ENCODE results near the gene RTN4RL1.
"Not testable (repeated sequence)": the region's sequence is repeated elsewhere in the genome, so short reads cannot be mapped to it uniquely, and the experiment has no call there.

The RTN4RL1 gene

DNA sequence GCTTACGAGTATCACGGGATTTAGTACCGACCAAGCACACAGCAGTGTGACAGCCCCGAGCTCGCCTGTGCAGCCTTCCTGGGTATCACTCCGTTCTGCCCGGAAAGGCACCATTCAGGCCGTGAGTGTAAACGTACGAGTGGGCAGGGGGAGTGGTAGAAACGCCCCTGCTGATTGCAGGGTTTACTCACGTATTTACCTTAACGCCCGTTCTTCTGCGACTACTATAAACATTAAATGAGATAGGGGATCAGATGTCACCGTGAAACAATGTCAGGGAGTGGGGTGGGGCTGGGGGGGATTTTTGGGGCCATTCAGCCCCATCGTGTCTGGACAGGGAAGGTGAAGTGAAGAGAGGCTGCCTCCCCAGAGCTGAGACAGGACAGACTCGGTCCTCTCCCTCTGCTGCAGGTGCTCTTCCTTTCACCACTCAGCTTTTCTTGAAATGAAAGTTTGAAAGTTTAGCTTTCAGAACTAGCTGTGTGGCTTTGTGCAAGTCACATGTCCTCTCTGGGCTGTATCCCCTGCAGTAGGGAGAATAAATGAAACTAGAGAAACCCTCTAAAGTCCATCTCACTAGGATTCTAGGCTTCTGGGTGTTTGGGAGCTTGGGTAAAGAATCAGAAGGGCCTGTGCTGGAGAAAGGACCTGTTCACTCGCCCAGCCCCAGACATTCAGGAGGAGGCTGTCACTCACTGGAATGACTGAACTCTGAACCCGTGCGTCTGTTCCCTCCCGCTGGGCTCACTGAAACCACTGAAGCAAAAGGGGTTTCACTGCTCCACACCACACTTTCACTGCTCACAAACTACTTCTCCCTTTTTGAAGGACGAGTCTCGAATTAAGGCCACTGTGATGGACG, 128.7 kb downstream of the RTN4RL1 start:
- DNase-seq (ENCODE audit: low read depth), result no peak

DNA sequence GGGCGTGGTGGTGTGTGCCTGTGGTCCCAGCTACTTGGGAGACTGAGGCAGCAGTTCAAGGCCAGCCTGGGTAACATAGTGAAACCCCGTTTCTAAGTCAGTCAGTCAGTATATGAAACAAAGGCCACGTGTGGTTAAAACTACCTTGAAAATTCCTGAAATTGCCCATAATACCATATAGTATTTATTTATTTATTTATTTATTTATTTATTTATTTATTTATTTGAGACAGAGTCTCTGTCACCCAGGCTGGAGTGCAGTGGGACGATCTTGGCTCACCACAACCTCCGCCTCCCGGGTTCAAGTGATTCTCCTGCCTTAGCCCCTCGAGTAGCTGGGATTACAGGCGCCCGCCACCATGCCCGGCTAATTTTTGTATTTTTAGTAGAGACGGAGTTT, 129.7 kb downstream of the RTN4RL1 start:
- DNase-seq (ENCODE audit: low read depth), result not testable (repeated sequence)

DNA sequence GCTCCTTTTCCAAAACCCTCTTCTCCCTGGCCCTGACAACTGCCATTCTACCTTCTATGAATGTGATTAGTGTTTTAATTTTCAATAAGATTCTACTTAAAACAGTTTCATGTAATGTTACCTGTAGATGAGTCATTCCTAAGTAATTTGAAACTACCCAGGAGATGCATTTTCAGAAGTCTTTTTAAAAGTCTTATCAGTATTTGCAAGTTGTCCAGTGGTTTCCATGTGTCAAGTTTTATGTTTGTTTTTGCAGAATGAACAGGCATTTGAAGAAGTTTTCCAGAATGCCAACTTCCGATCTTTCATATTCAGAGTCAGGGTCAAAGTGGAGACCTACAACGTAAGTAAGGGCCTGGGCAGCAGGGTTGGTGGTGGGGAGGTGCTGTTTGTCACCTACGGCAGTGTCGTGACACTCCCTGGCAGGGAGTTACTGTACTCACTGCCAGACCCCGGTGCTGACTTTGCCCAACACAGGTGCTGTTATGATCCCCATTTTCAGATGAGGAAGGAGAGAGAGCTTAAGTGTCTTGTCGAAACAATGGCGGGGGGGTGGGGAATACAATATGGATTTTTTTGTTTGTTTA, 130.3 kb downstream of the RTN4RL1 start:
- no peak for DNase-seq (ENCODE audit: low read depth)

DNA sequence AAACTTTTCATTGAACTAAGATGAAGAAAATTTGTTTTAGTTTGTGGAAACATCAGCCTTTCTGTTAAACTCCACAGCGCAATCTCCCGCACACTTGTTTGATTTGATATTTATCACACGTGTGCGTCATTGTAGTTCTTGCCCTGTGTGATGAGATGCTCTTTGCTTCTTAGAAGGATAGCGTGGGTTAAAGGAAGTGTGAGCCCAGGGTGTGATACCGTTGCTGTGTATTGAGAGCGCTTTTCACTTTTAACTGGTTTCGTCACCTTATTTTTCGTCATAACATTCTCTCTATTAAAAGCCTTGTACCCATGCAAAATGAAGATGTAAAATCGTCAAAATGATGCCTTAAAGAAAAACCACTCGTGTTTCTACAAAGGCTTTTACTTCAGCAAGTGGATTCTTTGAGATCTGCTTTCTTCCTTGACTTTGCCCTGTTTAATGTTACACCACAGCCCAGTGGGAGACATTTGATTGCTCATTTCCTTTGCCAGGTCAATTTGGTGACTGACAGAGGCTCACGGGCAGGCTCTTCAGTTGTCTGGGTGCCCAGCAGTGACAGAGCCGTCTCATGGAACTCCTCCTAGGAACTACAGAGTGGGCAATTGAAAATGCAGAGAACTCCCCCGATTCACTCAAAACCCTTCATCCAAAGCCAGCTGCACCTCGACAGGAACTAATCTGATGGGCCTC, 134.2 kb downstream of the RTN4RL1 start:
- DNase-seq (ENCODE audit: low read depth), result no peak

DNA sequence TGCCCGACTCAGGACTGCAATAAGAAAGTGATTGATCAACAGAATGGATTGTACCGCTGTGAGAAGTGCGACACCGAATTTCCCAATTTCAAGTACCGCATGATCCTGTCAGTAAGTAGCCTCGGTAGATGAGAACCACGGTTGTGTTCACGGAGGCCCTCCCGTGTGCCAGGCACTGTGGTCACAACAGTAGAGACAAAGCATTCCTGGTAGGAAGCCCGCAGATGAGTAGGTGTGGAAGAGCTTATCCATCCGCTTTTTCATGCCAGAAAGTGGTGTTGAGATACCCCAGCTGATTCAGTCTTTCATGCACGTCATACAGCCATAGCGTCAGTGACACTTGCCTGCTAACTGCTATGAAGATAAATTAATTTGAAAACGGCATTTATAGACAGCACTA, 136.4 kb downstream of the RTN4RL1 start:
- no peak for DNase-seq (ENCODE audit: low read depth)
